Anterior cingulate cortex (tissue), 58 donors: ENCODE measurements around the gene LRRC27.

ENCODE experiments used
- DNase-seq, 58 donors: peaks; one replicate each; lab custom pipeline; 2025; lab: John Stamatoyannopoulos, UW

The LRRC27 gene

GRCh38 chr10:132299371-132300336, 32.3 kb upstream of the LRRC27 start:
- no peak for DNase-seq

- peak in 7 of 58 donors; percentile 33 to 54 (median 47) for DNase-seq
Measured at GRCh38 chr10:132300582-132300981, 31.4 kb upstream of the LRRC27 start.

GRCh38 chr10:132301371-132302330, 30.3 kb upstream of the LRRC27 start:
- DNase-seq = peak in 1 of 58 donors; percentile 55

GRCh38 chr10:132302421-132303310, 29.3 kb upstream of the LRRC27 start:
- no peak for DNase-seq

DNA sequence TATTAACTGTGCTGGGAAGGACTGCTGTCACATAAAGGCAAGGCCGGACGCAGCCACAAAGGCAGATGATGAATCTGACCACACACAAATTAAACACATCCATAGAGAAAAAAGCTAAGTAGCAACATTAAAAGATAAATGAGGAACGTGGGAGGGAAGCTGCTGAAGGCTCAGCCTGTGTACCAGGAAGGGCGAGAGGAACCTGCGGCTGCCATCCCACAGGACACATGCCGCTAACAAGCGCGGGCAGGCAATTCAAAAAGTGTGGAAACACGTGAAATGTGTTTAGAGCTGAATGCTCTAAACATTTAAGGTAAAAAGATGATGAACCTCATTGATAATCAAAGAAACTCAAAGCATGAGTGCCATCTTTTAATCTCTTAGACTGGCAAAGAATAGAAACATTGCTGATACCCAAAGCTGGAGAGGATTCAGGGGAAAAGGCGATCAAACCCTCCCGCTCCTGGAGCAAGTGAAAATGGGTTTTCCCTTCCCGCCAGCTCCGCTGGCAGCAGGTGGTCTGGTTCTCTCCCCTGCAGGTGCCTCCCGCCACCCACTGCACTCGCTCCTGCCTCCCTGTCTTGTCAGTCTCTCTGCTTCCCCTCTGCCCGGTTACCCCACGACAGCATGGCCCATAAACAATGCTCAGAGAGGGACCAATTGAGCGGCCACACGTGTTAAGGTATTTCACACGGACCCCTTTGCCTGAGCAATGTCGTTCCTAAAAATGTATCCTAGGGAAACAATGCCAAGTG, 28.5 kb upstream of the LRRC27 start:
- DNase-seq = no peak

GRCh38 chr10:132304756-132305509, 27.1 kb upstream of the LRRC27 start:
- no peak for DNase-seq

- DNase-seq = no peak
Measured at GRCh38 chr10:132305654-132306342, 26.2 kb upstream of the LRRC27 start.

- DNase-seq = no peak
Measured at GRCh38 chr10:132306343-132306685, 25.7 kb upstream of the LRRC27 start.

- DNase-seq = peak in 1 of 58 donors; percentile 29
Measured at GRCh38 chr10:132306864-132307751, 24.9 kb upstream of the LRRC27 start.

GRCh38 chr10:132307823-132308586, 24.0 kb upstream of the LRRC27 start, which contains the start of gene STK32C:
STK32C (minus strand) TSS chr10:132307950; CDS start chr10:132307833, 117 bp downstream.
- peak; percentile 48 to 98 (median 93) for DNase-seq

GRCh38 chr10:132308587-132309470, 23.2 kb upstream of the LRRC27 start:
- no peak for DNase-seq

DNA sequence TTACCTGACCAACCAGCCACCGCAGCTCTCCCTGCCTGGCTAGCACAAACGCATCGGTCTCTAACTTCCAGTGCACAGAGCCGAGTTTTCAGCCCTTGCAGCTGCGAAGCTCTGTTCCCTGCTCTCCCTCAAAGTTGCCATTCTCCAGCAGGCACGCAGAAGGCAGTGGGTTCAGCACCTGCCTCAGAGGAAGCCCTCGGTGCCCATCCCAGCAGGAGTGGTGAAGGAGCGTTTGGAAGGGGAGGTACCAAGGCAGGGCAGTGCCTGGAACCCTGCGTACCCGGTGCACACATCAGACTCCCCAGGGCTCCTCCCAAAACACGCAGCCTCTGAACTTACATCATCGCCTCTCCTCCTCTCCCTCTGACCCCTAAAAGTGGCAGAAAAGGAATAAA, 22.5 kb upstream of the LRRC27 start:
- no peak for DNase-seq

GRCh38 chr10:132309879-132310591, 22.0 kb upstream of the LRRC27 start:
- DNase-seq = no peak

- no peak for DNase-seq
Measured at GRCh38 chr10:132310701-132311337, 21.2 kb upstream of the LRRC27 start.
